KOPT-K1 (cell line): Measurements from ENCODE around the gene SORBS1.

Experiments
- H3K27ac ChIP-seq: fragments of 200-600 bp; sonication (generic); 2 replicates; pipeline ENCODE4 v1.5.1; 2016; ENCODE audit warnings: antibody characterized with exemption, mild to moderate bottlenecking, low read depth, low read length; ENCODE audit not compliant: poor library complexity, severe bottlenecking
- H3K36me3 ChIP-seq: fragments of 200-600 bp; sonication (generic); 2 replicates; pipeline ENCODE4 v1.5.1; 2017; ENCODE audit warnings: antibody characterized with exemption, mild to moderate bottlenecking, low read length, moderate library complexity; ENCODE audit not compliant: insufficient read depth
- H3K9me3 ChIP-seq: fragments of 200-600 bp; sonication (generic); 2 replicates; pipeline ENCODE4 v1.5.1; 2017; ENCODE audit warnings: antibody characterized with exemption, low read length, mild to moderate bottlenecking; ENCODE audit not compliant: insufficient read depth, poor library complexity, severe bottlenecking

SORBS1 gene

GRCh38 chr10:95573527-95573926 lies 12.4 kb upstream of the SORBS1 start:
- no peaks in the 10 kb centered on the region for H3K36me3 ChIP-seq

GRCh38 chr10:95572131-95572820 lies 11.1 kb upstream of the SORBS1 start:
- H3K27ac ChIP-seq = no peak overlapping the region
- no peaks in the 10 kb centered on the region for H3K9me3 ChIP-seq
- H3K36me3 ChIP-seq = no peaks in the 10 kb centered on the region

More at GRCh38 chr10:95573527-95573926, 12.4 kb upstream of the SORBS1 start:
- no peak overlapping the region for H3K27ac ChIP-seq
- H3K9me3 ChIP-seq = no peaks in the 10 kb centered on the region

- no peak overlapping the region for H3K27ac ChIP-seq
- no peaks in the 10 kb centered on the region for H3K36me3 ChIP-seq
- H3K9me3 ChIP-seq = no peaks in the 10 kb centered on the region
Observed at GRCh38 chr10:95571390-95571789, 10.2 kb upstream of the SORBS1 start.

GRCh38 chr10:95569368-95569767 lies 8.2 kb upstream of the SORBS1 start:
- Histone ChIP-seq H3K27ac (no peak overlapping the region), H3K36me3 (no peaks in the 10 kb centered on the region), H3K9me3 (no peaks in the 10 kb centered on the region)

GRCh38 chr10:95567903-95568630 lies 6.9 kb upstream of the SORBS1 start:
- H3K9me3 ChIP-seq = no peaks in the 10 kb centered on the region
- no peak overlapping the region for H3K27ac ChIP-seq
- H3K36me3 ChIP-seq = no peaks in the 10 kb centered on the region

- Histone ChIP-seq H3K27ac (no peak overlapping the region), H3K36me3 (no peaks in the 10 kb centered on the region), H3K9me3 (no peaks in the 10 kb centered on the region)
Observed at GRCh38 chr10:95566136-95566535, 5.0 kb upstream of the SORBS1 start.

GRCh38 chr10:95565336-95565735 lies 4.2 kb upstream of the SORBS1 start:
- Histone ChIP-seq H3K36me3 (no peaks in the 10 kb centered on the region), H3K27ac (no peak overlapping the region), H3K9me3 (no peaks in the 10 kb centered on the region)

GRCh38 chr10:95564291-95564690 lies 3.1 kb upstream of the SORBS1 start:
- no peak overlapping the region for H3K27ac ChIP-seq
- H3K9me3 ChIP-seq = no peaks in the 10 kb centered on the region
- H3K36me3 ChIP-seq = no peaks in the 10 kb centered on the region

- Histone ChIP-seq H3K9me3 (no peaks in the 10 kb centered on the region), H3K27ac (no peak overlapping the region), H3K36me3 (no peaks in the 10 kb centered on the region)
Observed at GRCh38 chr10:95562341-95562965, 1.3 kb upstream of the SORBS1 start.

- Histone ChIP-seq H3K36me3 (no peaks in the 10 kb centered on the region), H3K9me3 (no peaks in the 10 kb centered on the region), H3K27ac (no peak overlapping the region)
Observed at GRCh38 chr10:95561864-95562177, 650 bp upstream of the SORBS1 start.

GRCh38 chr10:95560278-95561176 lies 644 bp downstream of the SORBS1 start:
- Histone ChIP-seq H3K36me3 (no peaks in the 10 kb centered on the region), H3K27ac (no peak overlapping the region), H3K9me3 (no peaks in the 10 kb centered on the region)

GRCh38 chr10:95559896-95560277 lies 1.3 kb downstream of the SORBS1 start:
- Histone ChIP-seq H3K9me3 (no peaks in the 10 kb centered on the region), H3K36me3 (no peaks in the 10 kb centered on the region), H3K27ac (no peak overlapping the region)

GRCh38 chr10:95559471-95559870 lies 1.7 kb downstream of the SORBS1 start:
- no peaks in the 10 kb centered on the region for H3K9me3 ChIP-seq
- H3K36me3 ChIP-seq = no peaks in the 10 kb centered on the region
- no peak overlapping the region for H3K27ac ChIP-seq

- Histone ChIP-seq H3K36me3 (no peaks in the 10 kb centered on the region), H3K27ac (no peak overlapping the region), H3K9me3 (no peaks in the 10 kb centered on the region)
Observed at GRCh38 chr10:95558593-95559320, 2.4 kb downstream of the SORBS1 start.
